GM04504 (cell line): ENCODE results near the gene RASSF4.

Experiments used
- DNase-seq: peaks from one replicate; pipeline ENCODE4 v3.0.0-alpha.2; 2012; ENCODE audit warnings: low read depth

Gene RASSF4

DNA sequence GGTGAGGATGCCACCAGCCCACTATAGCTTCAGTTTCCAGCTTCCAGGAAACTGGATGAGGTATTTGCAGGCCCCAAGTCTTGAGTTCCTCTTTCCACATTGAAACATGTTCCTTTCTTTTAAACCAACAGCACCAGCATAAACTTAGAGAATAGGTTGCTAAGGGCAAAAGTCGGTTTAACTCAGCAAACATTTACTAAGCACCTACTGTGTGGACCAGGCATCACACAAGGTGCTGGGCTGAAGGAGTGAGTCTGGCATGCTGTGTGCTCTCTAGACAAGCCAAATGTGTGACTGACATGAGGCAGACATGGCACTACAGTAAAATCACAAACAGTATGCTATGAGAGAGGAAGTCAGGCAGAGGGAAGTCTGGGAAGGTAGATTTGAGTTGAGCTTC, 11.0 kb upstream of the RASSF4 start:
- no peak for DNase-seq

DNA sequence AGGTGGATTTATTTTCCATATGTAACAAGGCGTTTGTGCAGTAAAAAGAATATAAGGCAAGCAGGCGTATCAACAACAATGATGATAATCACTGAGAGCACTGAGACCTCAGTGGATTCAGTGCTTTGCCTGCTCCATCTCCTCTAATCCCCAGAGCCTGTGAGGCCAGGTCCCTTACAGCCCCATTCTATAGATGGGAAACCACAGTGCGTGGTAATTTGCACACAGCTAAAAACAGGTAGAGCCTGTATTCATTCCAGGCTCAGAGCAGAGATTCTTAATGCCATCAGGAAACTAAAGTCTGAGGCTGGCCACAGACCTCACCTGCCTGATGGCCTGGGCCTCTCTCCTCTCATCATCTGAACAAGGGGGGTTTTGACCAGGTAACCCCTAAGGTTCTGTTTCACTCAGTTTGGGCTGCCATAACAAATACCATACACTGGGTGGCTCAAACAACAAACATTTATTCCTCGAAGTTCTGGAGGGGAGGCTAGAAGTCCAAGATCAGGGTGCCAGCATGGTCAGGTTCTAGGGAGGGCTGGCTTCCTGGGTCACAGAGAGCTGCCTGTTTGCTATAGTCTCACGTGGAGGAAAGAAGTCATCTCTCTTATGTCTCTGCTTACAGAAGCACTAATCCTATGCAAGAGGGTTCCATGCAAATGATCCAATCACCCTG, 10.3 kb upstream of the RASSF4 start:
- no peak for DNase-seq

GRCh38 chr10:44949915-44950314, 9.7 kb upstream of the RASSF4 start:
- no peak for DNase-seq

GRCh38 chr10:44950326-44951225, 9.0 kb upstream of the RASSF4 start:
- DNase-seq, result no peak

DNA sequence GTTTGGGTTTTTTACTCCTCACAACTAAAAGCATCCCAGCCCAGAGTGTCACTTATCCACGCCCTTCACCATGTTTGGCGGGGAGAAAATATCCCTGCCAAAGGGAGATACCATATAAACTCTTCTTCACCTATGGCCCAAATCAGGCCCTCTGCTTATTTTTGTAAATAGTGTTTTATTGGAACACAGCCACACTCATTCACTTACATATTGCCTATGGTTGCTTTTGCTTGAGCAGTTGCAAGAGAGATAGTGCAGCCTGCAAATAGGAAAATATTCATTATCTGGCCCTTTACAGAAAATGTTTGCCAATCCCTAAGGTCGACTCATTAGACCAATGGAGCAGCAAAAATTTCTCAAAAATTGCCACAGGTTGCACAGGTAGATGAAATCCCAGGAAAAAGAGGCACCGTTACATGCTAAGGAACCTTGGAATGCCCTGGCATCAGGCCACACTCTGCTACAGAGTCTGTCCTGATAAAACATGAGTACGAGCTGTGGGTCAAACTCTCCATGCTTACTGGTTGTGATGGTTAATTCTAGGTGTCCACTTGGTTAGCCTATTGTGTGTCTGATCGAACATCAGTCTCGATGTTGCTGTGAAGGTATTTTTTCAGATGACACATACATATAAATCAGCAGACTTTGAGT, 7.9 kb upstream of the RASSF4 start:
- no peak for DNase-seq

GRCh38 chr10:44952779-44953231, 6.8 kb upstream of the RASSF4 start:
- DNase-seq, result no peak

GRCh38 chr10:44954042-44954441, 5.6 kb upstream of the RASSF4 start:
- DNase-seq, result no peak

GRCh38 chr10:44954962-44955361, 4.6 kb upstream of the RASSF4 start:
- no peak for DNase-seq

GRCh38 chr10:44955413-44956070, 4.1 kb upstream of the RASSF4 start:
- DNase-seq, result no peak

DNA sequence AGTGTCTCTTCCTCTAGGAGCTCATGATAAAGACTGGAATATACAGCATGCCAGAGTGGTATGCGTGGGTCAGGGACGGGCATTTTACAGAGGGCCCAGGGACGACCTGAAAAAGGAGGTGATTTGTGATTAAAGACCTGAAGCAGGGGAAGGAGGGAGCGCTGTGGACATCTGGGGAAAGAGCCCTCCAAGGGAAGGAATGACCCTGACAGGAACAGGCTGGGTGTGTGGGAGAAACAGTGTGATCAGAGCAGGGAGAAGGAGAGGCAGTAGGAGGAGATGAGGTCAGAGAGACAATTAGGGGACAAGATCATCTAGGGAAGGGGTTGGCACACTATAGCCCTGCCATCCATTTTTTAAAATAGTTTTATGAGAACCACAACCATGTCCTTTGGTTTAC, 3.4 kb upstream of the RASSF4 start:
- DNase-seq, result no peak

- no peak for DNase-seq
Observed at GRCh38 chr10:44956717-44957706, 2.6 kb upstream of the RASSF4 start.

DNA sequence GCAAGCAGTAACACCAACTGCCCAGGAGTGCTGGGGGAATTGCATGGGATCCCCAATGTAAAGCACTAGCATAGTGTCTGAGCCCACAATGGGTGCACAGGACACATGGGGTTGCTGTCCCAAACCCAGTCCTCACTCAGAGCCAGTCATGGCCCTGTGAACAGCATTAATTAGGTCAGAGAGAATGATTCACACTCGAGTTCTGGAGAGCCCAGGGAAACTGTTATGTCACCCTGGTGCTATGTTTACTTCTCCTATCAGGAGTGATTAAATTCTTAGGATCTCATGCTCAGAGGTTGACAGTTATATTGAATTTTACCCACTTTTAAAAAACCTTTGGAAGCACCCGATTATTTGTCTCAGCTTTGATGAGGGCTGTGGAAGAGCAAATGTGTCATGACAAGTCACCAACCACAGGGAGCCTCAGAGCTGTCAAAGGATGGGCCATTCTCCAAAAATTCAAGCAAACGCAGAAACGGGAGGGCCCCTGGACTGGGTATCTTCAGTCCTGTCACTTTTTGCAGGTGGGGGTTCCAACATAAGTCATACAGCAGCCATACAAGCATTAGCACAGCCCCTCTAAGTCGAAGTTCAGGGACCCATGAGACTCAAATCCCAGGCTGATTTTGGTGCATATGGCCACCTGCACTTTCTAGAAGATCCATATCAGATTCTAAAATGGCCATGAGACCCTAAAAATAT, 1.3 kb upstream of the RASSF4 start:
- DNase-seq, result no peak

GRCh38 chr10:44958898-44959246, 730 bp upstream of the RASSF4 start:
- no peak for DNase-seq

DNA sequence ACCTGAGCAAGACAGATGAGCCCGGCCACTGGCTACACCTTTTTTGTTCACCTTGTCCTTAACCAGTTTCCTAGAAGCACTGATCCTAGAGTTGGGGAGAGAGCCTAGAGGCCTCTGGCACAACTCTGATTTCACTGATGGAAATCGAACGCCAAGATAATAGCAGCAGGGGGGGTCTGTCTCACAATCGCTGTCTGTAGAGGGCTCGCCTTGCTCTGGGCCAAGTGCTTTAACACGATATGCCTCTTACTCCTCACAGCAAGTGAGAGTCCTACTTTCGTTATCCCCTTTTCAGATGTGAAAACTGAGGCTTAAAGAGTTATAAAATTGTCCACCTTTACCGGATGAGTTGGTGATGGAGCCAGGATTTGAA, 472 bp downstream of the RASSF4 start:
- DNase-seq, result no peak

DNA sequence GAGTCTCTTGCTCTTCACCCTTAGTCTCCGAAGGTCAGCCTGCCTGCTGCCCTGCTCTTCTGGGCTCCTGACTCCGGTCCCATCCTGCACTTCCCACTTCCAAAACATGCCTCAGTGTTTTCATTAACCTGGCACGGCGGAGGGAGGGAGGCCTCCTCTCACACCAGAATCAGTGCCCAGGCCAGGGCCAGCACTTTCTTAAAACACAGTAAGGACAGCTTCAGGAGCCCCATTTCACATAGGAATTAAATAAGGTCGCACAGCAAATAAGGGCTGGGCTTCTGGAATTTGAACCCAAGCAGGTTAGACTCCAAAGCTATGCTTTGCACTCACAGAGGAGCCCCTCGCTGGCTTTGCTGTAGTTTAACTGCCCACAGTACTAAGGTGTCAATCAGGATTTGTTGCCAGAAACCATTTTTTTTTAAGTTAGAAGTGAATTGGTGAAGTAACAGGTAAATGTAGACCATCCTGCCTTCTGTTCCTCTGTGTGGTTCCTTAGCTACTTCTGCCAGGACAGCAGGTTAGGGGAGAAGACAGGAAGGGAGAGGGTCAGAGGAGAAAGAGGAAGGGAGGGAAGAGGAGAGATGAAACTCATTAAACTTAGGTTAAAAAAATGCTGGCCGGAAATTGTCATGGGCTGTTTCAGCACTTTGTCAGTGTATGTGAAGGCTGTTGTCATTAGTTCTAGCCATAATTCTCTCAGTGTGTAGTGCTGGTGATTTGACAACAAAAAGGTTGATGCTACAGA, 1.1 kb downstream of the RASSF4 start:
- no peak for DNase-seq

GRCh38 chr10:44961230-44961571, 1.6 kb downstream of the RASSF4 start:
- no peak for DNase-seq

GRCh38 chr10:44961931-44962750, 2.5 kb downstream of the RASSF4 start:
- no peak for DNase-seq

GRCh38 chr10:44962870-44963738, 3.5 kb downstream of the RASSF4 start:
- DNase-seq, result no peak
